Left ventricle myocardium superior (tissue), 1 donor: ENCODE measurements around the gene EEF1E1. TPM values are rescaled to one million over a fixed set of nuclear protein-coding genes. Genes with fewer than 3 reads are reported as not detected.

Source experiments
- ATAC-seq: fragments of 200-7000 bp; cut with Tn5 transposase; one replicate; pipeline ENCODE4 v1.9.1; 2020; ENCODE audit warnings: mild to moderate bottlenecking, moderate library complexity
- DNase-seq: peaks from one replicate; pipeline ENCODE4 v3.0.0-alpha.2; 2020
- intact Hi-C: fragments of 100-400 bp; cut with micrococcal nuclease; formaldehyde crosslinking; loops from one replicate; pipeline ENCODE4 v1.11.0; 2022
- total RNA-seq: library from RNA; stranded (reverse); fragmentation: NEBNext Ultra II Directional; extraction: Animal tissue kit (Norgen Biotek cat#: 25700); gene quantifications from one replicate; pipeline ENCODE4 v1.2.1, GENCODE V29; 2021
- donor health status: DM: no; HTN: yes; CAD: no; lungs with severe emphysema.

The EEF1E1 gene
- total RNA-seq, 1 donor from 2014 or later: 11.0 TPM

DNA sequence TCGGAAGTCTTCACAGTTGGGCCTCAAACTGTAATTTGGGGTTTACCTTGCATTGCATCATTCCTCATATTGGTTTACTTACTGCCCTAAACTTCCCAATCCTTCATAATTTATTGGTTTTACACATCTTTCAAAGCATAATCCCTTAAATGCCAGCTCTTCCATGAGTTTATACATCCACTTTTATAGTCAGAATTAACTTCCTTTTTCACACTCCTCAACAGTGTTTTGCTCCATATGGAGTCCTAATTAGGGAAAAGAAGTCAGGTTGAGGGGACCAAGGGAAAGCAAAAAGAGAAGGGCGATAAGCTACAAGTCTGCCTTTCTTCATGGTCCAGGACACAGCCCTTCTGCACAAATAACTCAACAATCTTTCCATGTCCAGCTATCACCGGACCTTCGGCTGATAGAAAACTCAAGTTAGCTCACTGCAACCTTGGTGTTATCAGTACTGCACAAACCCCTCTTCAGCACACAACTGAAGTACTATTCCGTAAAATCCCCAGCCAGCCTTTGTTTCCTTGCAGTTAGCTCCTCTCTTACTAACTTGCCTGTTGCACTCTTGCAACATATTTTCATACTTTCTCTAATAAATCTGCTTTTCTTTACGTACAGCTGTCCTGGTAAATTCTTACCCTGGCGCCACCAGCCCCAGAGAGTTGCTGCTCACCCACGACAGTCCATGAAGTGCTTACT lies 2.0 kb downstream of the EEF1E1 start:
- DNase-seq (no peak), ATAC-seq (no peak)
- intact Hi-C loops: no loop called here

DNA sequence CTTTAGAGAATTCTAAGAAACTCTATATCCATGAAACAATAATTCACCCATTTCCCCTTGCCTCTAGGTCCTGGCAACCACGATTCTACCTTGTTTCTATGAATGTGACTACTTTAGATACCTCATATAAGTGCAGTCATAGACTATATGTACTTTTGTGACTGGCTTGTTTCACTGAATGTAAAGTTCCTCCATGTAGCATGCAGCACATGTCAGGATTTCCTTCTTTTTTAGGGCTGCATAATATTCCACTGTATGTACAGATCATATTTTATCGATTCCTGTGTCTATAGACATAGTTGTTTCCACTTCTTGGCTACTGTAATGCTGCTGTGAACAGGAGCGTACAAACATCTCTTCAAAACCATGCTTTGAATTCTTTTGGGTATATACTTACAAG lies 11.7 kb downstream of the EEF1E1 start:
- intact Hi-C loops: no loop called here
- DNase-seq (no peak), ATAC-seq (no peak)

DNA sequence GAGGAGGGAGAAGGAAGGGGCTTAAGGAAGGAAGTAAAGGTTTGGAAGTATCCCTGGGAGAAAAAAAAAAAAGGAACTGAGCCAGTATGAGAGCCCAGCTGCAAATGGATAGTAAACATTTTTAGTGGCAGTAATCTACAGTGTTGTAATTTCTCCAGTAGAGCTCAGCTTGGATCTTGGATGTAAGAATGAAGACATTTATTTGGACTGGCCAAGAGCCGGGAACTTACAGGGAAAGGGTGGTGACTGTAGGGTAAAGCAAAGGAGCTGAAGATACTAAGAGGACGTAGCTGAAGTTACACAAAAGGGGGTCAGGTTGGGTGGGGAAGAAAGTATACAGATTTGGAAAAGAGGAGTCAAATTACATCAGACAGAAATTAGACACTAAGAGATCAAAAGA lies 13.5 kb downstream of the EEF1E1 start:
- no peak for ATAC-seq
- DNase-seq: no peak
- intact Hi-C loops: no loop called here

DNA sequence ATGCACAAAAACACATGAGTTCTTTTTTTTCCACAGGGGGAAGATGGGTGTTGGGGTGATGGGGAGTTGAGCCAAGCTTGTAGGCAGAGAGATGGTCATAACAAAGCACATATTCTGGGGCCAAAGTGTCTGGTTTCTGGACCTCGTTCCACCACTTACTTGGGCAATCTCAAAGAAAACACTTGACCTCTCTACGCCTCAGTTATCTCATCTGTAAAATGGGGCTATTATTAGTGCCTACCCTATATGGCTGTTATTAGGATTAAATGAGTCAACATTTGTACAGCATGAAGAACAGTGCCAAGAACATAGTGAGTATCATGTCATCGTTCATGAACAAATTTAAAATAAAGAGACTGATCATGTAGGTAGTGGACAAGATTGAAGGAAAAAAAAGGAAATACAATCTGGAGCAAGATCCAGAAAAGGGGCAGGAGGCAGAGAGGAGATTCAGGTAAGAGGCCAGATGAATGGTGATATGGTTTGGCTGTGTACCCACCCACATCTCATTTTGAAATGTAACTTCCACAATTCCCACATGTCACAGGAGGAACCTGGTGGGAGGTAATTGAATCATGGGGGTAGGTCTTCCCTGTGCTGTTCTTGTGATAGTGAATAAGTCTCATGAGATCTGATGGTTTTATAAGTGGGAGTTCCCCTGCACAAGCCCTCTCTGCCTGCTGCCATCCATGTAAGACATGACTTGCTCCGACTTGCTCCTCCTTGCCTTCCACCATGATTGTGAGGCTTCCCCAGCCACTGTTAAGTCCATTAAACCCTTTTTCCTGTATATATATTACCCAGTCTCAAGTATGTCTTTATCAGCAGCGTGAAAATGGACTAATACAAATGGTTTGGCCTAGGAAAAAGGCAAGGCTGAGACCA lies 14.2 kb downstream of the EEF1E1 start:
- DNase-seq (no peak), ATAC-seq (no peak)
- intact Hi-C loops: no loop called here

DNA sequence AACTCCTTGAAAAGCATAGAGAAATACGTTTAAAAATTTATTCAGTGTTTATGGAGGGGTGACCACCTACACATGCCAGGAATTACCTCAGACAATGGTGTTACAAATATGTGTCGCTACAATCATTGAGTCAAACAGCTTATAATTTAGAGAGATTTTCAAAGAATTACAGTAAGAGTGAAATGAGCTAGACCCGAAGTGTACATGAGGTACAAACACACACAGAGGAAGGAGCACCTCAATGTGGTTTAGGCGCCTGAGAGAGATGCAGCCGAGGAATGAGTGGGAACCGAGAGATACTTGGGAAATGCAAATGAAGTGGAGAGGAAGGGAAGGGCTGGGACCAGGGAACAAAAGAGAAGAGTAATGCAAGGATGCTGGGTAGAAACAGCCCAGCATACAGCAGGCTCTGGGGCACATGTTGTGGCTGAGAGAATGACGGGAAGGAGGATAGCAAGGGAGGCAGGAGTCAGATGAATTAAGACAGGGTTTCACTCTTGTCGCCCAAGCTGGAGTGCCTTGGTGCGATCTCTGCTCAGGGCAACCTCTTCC lies 15.5 kb downstream of the EEF1E1 start:
- intact Hi-C loops: no loop called here
- ATAC-seq (no peak), DNase-seq (no peak)

DNA sequence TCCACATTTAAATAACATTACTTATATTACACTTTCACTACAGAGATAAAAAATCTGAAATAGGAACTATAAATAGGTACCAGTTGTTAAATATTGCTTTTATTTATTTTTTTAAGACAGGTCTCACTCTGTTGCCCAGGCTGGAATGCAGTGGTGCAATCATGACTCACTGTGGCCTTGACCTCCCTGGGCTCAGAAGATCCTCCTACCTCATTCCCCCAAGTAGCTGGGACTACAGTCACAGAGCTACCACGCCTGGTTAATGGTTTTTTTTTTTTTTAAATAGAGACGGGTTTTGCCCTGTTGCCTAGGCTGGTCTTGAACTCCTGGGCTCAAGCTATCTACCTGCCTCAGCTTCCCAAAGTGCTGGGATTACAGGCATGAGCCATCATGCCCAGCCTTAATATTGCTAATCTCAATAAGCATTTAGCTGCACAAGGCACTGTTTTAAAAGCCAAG lies 17.3 kb downstream of the EEF1E1 start:
- intact Hi-C loops: no loop called here
- ATAC-seq: peak; percentile 37
- DNase-seq: no peak

DNA sequence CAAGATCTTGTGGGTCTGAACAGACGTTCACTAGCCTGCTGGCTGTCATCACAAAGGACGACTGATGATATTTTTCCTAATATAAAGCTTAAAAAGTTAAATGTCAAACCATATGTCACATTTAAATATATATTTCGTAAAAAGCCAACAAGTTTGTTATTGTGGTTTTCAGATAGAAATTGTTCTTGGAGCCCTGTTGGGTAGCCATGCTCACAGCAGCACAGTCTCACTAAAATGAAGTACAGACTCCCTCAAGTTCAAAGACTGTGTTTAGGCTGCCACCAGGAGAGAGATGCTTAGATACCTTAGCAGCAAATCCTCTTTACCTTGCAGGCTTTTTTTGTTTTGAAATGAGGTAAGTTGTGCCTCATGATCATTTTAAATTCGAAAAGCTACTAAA lies 17.8 kb downstream of the EEF1E1 start:
- ATAC-seq (no peak), DNase-seq (no peak)
- intact Hi-C loops: no loop called here

DNA sequence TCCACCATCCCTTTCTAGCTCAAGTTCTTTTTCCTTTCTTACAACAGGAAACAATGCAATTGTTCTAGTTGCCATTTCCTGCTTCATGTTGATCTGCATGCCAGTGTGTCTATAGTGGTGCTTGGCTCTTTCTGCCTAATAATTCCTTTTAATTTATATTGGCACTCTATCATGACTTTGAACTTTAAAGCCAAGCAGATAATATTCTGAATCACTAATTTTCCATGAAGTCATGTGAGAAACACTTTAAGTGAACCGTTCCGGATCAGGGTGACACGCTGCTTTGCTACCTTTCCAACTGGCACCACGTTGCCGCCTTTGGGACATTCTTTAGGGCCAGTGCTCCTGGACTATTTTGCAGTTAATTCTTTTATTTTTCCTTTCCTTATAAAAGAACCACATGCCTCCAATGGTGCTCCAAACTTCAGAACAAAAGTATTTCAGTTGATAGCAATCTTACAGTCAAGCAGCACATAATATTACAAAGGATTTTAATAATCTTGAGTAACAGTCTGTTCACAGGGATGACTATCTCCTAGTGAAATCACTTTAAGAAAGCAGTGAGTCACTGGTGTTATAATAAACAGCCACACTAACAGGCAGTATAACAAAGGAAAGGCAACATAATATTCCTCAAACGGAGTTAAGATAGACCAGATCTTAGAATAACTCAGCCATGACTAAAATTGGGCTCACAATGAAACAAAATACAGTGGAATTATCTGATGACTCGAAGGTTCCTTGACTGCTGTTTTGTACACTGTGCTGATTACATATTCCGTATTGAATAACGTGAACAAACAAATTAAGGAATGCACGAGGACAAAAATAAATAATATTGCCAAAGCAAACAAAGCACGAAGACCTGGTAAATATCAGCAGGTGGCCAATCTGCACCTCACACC lies 19.1 kb downstream of the EEF1E1 start:
- DNase-seq (no peak), ATAC-seq (peak; percentile 48)
- intact Hi-C loops: no loop called here

DNA sequence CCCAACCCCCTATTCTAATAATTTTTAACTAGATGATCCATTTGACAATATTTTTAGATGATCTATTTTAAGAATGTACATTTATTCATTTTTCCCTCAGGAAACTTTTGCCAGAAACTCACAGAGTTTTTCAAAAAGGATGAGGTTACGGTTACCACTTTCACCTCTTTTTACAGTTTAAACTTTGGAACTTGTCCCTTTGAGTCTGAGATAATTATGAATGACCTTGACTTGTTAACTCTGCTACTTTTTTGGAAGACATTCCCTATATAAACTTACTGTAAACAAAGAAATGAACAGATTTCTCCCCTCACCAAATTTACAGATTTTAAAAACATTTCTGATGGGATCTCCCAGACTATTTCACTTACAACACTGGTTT lies 19.8 kb downstream of the EEF1E1 start:
- intact Hi-C loops: no loop called here
- ATAC-seq (no peak), DNase-seq (no peak)

DNA sequence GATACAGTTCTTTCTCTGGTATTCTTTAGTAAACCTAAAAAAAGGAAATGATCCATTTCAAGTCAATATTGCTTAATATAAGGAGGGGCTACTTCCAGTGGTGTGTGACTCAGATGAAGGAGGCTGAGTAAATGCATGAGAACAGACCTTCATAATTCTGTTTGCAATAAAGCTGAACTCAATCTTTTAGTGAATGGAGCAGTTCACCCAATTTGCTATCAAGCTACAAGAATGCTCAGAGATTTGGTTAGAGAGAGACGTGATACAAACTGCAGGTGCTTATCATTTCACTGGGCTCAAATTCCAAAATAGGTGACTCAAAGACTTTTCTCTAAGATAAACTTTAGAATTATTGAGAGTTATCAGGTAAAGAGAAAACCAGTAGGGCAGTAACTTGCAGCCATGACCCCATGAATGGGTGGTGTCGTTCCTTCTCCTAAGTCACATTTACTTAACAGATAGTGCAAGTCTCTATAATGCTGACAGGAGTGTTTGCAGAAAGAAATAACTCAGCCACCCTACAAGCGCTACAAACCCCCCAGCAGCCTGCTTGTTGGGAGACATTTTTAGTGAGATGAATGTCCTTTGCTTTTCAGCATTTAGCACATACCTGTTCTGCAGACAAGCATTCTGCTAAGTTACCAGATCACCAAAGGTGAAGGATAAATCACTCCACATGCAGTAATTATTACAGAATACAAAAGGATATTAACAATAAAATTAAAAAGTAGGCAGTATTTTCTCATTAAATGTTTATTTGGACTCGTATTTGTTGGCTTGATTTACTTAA lies 21.8 kb downstream of the EEF1E1 start:
- DNase-seq (no peak), ATAC-seq (no peak)
- intact Hi-C loops: no loop called here

DNA sequence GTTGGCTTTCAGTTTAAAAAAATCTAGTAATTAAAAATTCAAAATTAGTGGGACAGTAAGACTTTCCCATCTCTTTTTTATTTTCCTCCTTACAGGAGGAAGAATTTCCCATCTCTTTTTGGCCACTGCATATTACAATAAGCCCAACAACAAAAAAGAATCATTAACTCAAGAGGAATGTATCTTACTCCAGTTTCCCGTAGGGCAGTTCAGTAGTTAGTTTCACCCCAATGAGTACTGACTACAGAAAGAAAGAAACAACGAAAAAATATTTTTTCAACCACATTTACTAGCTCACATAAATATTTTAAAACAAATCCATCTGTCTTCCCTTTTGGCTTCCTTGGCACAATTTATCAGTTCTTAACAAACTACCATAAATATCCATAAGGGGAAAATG lies 23.2 kb downstream of the EEF1E1 start:
- DNase-seq: no peak
- ATAC-seq: no peak
- intact Hi-C loops: no loop called here

DNA sequence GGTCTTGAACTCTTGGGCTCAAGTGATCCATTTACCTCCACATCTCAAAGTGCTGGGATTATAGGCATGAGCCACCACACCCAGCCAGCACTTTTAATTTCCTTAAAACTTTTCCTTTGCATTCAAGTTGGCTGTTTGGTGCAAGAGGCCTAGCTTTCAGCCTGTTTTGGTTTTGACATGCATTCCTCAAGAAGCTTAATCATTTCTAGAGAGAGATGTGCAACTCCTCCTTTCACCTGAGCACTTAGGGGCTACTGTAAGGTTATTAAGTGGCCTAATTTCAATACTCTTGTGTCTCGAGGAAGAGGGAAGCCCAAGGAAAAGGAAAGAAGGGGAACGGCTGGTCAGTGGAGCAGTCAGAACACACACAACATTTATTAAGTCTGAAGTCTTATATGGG lies 24.4 kb downstream of the EEF1E1 start:
- no peak for ATAC-seq
- intact Hi-C loops: no loop called here
- no peak for DNase-seq

DNA sequence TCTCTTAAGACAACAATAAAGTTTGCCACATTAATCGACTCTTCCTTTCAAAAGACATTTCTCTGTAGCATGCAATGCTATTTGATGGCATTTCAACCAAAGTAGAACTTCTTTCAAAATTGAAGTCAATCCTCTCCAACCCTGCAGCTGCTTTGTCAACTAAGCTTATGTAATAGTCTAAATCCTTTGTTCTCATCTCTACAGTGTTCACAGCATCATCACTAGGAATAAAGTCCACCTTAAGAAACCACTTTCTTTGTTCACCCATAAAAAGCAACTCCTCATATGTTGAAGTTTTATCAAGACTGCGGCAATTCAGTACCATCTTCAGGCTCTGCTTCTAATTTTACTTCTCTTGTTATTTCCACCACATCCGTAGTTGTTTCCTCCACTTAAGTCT lies 26.6 kb downstream of the EEF1E1 start:
- no peak for DNase-seq
- intact Hi-C loops: no loop called here
- no peak for ATAC-seq

DNA sequence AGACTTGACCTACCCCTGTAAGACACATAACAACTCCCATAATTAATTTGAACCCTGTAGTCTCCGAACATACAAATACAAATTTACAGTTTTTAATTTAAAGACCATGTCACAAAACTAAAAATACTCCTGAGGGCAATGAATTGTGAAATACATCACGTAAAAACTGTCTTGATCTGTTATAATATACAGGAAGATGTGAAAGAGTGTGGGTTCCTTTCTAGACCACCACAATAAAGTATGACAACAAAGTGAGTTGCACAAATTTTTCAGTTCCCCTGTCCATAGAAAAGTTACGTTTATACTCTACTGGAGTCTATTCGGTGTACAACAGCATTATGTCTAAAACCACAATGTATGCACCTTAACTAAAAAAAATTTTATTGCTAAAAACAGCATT lies 27.2 kb downstream of the EEF1E1 start:
- no peak for ATAC-seq
- intact Hi-C loops: no loop called here
- DNase-seq: no peak

DNA sequence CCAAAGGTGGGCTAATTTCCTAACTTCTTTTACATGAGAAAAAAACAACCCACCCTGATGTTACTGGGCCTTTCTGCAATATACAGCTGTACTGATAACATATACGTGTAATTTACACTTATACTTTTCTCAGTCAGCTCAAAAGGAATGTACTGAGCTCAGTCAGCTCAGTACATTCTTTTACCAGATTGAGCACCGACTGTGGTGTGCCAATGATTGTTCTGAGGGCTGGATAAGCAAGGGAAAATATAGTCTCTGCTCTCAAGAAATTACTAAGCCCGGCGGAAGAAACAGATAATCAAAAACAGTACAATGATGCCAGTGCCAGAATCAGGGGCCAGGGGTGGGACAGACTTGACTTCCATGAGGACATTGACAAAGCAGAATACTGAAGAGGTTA lies 28.1 kb downstream of the EEF1E1 start:
- intact Hi-C loops: no loop called here
- ATAC-seq (peak; percentile 67), DNase-seq (no peak)

DNA sequence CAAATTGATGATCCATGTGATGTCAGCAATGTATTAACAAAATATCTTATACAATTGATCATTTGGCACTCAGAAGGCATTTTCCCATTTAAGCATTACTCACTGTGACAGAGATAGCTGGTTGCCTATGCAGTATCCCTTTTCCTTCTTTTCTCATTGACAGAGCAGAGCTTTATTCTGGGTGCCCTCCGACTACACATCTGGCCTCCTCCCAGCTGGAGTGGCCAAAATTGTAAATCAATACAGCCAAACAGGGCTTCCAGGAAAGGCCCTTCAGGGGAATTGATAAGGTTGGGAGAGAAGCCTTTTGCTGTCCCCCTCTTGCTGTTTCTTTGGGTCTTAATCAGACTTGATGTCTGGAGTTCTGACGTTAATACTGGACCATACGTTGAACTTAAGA lies 28.6 kb downstream of the EEF1E1 start:
- peak; percentile 15 for ATAC-seq
- DNase-seq: no peak
- intact Hi-C loops: no loop called here

DNA sequence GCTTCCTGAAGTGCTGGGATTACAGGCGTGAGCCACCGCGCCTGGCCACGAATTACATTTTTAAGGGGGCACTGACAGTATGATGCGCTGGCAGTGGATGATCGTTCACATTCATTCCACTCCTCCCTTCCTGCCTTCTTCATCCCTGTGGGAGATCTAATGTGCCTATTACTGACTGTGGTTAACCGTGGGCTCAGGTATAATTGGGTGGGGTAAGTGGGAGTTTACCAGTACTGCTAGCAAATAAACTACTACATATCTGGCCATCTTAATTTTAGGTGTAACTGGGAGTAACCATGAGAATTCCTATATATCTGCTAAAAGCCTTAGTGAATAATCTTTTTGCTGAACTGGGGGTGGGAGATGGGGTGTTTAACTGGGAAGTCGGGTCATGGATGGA lies 31.6 kb downstream of the EEF1E1 start:
- ATAC-seq: no peak
- intact Hi-C loops: no loop called here
- DNase-seq: no peak

DNA sequence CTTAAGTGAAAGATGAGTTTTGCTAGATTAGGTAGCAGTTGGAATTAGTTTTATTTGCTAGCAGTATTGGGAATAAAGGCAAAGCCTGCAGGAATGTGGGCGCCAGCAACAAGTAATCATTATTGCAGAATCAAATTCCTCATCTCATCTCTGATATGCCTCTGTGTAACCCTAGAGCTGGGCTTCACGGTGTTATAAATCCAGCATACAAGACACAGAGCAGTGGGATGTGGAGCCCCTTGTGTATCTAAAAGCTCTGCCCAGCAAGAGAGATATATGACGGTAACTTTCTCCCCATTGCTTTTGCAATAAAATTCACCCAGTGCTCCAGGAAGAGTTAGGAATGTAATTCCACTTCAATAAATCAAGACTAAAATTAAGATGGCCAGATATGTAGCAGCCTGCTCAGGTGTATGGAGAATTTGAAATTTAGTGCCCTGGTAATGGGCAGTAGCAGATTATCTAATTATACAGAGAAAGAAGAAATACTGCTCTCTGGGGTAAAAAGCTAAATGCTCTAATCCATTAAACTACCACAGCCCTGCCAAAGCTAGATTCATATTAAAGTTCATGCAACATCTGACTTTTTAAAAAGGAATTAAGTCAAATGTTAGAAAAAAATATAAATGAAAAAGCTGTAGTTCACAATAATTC lies 32.6 kb downstream of the EEF1E1 start:
- DNase-seq (no peak), ATAC-seq (no peak)
- intact Hi-C loops: no loop called here
